ENCODE measurements around the gene COPS7A.
A peak's percentile ranks its signal among the peaks of the same experiment; 100 is the strongest.

The COPS7A gene

DNA sequence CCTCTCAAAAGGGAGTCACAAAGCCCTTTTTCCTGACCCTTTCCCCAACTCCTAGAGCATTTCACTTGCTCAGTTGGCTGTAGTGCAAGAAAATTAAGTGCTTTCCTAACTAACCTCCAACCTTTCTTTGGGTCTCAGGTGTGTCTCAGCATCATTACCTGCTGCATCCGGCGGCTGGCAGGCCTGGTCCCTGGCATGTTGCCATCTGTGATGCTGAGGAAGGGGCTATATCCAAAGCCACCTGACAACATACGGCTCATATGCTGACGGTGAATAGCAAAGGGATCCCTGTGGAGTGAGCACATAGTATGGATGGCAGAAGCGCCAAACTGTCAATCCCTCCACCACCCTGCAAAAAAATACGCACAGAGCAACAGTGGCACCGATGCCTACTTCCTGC lies 27.9 kb downstream of the COPS7A start:
- DNase-seq, result peak in 1 of 2 experiments; percentile 48

- peak in 1 of 2 experiments; percentile 48 for DNase-seq
These were observed 28.5 kb downstream of the COPS7A start for GRCh38 chr12:6752167-6752920.

- DNase-seq, result peak; percentile 97
These were observed 29.3 kb downstream of the COPS7A start, which contains the start of gene MLF2 for GRCh38 chr12:6752921-6753771. TSS of gene MLF2 (minus strand) at chr12:6753141. CDS start at chr12:6752334, 807 bp downstream.

- DNase-seq, result no peak
These were observed 30.0 kb downstream of the COPS7A start for GRCh38 chr12:6753772-6754356.

DNA sequence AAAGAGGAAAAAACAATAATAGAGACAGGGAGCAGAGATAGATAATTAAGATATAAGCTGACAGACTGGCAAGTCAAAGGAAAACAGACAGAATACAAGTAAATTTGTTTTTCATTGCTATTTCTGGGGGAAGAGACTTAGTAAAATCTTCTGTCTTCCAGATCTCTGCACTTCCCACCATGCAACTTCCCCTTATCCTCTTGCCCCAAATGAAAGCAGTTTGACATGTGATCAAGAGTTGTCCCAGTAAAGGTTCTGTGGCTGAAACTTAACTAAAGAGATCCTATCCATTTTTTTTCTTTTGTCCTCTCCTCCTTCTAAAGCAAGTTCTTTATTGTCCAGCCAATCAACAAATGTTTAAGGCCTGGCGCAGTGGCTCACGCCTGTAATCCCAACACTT lies 30.6 kb downstream of the COPS7A start:
- DNase-seq, result no peak

GRCh38 chr12:6757028-6757690 lies 33.3 kb downstream of the COPS7A start:
- DNase-seq, result no peak

DNA sequence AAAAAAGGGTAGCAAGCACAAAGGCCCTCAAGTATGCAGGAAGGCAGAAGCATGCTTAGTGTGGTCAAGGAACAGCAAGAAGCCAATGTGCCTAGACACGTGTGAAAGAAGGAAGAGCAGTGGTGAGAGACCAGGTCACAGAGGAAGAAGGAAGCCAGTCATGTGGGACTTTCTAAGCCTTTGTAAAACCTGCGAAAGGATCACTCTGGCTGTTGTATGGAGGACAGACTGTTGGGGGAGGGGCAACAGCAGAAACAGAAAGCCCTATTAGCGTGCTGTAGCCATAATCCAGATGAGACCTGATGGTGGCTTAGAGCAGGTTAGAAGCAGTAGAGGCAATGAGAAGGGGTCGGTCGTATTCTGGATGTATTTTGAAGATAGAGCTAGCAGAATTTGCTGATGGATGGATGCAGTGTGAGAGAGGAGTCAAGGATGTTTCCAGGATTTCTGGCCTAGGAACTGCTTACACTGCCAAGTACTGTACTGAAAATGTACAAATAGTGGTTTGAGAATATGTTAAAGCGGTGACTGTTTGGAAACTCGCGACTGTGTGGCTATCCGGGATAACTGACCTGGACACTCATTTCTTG lies 34.8 kb downstream of the COPS7A start:
- DNase-seq, result no peak

DNA sequence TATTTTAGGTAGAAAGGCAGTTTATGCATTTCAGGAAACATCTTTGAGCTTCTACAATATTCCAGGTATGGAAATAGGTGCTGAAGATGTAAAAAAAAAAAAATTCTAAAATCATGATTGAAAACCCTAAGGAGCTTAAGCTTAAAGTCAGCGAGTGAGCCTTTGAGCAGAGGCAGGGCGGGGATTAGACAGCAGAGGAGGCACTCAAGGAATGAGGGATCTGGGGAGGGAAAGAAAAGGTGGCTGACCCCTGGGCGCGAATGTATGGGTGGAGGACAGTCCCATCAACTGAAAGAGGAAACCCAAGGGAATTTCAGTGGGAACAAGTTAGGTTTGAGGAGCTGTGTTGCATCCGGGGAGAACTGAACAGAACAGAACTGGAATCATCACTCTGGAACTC lies 35.9 kb downstream of the COPS7A start:
- no peak for DNase-seq

DNA sequence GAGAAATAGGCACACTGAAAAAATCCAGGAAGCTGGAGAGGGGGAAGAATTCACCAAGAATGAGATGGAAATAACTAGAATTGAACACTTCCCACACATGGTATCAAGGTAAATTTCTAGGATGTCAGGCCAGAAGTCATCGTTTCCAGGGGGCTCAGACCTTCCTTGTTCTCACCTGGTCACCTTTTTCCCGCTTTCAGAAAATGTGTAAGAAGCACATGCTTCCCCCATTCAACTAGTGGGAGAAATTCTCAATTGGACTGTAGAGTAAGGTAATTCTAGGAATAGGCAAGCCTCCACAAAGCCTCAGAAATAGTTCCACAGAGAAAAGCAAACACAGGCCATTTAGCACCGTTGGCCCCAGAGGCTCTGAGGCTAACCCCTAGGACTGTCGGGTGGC lies 39.5 kb downstream of the COPS7A start:
- no peak for DNase-seq

- peak; percentile 99 for DNase-seq
These were observed 40.4 kb downstream of the COPS7A start for GRCh38 chr12:6764011-6764828.

DNA sequence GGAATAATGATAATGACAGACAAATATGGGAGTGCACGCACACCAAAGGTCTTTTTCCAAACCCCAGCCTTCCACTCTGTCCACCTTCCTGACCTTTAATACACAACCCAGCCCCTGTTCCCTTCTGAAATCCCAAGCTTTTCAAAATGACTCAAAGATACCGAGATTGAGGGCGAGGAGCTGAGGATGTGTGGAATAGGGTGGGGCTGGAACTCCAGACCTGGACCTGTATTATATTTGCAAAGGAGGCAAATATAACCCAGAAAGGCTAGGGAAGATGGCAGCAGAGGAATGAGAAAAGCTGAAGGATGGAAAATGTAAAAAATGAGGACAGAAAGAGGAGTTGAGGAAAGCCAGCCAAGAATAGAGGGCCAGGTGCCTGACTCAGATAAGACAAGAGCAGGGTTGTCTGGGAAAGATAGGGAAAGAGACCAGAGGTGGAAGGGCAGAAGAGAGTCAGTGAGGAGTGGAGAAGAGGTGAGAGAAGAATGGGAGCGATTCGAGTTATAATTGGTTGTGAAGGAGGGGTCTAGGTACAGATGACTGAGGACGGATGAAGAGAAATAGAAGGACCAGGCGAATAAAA lies 41.3 kb downstream of the COPS7A start:
- no peak for DNase-seq

DNA sequence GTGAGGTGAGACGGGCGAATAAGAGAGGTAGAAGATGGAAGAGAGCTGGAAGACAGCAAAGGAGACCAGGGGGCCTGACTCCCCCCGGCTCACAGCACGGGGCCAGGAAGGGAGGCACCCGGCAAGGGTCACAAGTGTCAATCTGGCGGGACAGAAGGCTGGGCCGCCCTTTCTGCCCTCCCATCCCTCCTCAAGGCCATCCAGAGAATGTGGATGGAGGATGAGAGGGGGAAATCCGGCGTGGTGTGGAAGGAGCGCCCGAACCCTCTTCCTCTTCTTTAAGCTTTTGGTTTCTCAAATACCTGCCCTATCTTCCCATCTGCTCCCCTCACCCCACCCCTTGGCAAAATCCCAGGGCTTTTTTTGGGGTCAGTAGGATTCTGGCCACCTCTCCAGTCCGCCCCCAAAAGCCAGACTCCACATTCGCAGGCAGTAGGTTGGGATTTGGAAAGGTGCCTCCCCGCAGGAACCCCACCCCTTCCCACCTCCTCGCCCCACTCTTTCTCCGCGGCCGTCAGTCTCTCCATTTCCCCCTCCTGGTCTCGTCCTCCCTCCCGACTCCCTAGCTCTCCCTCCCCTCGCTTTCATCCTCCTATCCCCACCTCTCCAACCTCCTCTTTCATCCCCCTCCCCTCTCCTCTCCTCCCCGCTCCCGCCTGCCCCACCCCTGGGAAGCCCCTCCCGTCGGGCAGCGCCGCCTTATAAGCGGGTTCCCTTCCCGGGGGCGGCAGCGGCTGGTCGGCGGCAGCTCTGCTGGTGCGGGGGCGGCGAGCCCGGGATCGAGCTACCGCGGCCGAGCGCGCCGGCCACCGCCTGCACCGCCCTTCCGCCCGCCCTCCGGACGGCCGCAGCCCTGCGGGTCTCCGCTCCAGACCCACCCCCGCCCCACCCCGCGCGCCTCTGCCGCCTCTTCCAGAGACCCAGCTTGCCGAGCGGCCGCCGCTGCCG lies 42.1 kb downstream of the COPS7A start, which contains the start of gene PTMS:
Gene PTMS, plus strand, starts transcription at position 730 of the 948 bp plus-strand sequence. CDS start 343 bp downstream, outside the sequence.
- peak; percentile 96 for DNase-seq

DNA sequence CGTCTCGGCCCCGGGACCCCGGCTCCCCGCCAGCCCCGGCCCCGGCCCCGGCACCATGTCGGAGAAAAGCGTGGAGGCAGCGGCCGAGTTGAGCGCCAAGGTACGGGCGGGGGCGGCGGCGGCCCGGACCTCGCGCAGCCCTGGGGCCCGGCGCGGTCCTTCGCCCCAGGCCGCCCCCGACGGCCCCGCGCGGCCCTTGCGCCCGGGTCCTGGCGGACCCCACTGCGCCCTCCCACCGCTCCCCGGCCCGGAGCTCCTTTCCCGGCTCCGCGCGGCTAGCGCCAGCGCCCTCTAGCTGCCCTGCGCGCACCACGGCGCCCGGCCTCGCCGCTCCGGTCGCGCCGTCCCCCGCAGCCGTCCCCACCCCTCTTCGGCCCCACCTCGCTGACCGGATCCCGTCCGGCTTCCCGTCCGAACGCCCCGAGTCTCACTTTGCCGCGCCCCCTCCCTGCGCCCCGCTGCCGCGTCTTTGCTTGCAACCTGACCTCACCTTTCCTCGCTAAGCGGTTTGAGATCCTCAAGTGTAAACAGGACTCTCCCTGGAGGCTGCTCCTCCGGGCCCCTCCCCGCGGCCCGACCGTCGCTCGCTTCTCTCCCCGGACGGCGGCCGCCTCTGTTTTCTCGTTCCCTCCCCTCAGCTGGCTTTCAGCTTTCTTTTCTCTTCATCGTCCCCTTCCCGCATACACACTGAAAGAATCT lies 43.0 kb downstream of the COPS7A start:
- DNase-seq, result peak; percentile 64 to 71

DNA sequence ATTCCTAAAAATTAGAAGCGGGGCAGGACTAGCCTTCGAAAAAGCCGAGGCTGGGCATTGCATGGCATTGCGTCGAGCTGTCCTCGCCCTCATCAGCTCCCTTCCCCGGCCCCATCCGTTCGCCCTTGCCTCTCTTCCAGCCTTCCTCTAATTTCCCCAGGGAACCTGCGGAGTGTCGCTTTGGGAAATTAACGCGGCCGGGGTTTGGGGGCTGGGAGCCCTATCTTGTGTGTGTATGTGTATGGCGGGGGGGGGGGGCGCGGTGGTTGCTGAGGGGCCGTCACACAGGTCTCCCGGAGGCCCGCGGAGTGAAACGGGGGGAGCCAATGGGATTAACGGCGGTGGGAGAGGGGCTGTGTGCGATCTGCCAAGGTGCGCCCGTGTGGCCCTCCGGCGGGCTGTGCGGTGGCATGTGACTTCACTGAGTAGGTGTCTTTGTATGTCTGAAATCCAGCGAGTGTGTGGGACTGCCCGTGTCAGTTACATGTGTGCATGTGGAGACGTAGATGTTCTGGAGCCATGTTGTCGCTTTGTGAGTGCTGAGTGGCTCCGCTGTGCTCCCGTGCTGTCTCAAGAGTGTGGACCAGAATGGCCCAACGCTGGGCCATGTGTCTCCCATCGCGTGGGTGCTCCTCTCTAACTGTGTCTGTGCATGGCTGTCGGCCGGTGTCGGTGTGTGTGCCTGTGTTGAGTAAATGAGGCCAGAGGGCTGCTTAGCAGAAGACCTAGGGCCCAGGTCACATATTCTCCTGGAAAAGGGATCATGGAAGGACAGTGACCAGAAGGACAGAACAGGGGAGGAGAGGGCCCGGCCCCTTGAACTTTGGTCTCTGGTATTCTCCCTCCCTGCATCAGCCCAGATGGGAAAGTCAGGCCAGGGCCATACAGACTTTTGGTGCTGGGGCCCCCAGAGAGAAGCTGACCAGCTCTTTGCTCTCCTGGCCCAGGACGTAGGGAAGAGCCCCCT lies 43.8 kb downstream of the COPS7A start:
- peak in 1 of 2 experiments; percentile 33 for DNase-seq

- peak; percentile 20 to 43 for DNase-seq
These were observed 44.6 kb downstream of the COPS7A start for GRCh38 chr12:6768437-6768914.

DNA sequence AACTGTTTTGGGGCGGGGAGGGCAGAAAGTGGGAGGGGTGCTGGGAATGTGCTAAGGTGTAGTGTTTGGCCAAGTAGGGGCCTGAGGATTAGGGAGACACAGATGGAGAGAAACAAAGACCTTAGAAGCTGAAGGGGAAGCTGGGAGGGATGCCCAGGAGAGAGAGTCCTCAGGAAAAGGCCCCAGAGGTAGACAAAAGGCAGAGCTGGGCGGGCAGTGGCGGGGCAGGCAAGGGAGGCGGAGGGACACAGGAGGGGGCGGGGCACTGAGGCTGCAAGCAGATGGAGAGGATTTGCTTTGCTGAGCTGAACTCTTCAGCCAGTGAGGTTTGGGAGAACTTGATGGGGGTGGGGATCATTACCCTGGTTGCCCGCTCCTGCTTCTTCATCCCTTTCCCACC lies 45.1 kb downstream of the COPS7A start:
- peak in 1 of 2 experiments; percentile 32 for DNase-seq

DNA sequence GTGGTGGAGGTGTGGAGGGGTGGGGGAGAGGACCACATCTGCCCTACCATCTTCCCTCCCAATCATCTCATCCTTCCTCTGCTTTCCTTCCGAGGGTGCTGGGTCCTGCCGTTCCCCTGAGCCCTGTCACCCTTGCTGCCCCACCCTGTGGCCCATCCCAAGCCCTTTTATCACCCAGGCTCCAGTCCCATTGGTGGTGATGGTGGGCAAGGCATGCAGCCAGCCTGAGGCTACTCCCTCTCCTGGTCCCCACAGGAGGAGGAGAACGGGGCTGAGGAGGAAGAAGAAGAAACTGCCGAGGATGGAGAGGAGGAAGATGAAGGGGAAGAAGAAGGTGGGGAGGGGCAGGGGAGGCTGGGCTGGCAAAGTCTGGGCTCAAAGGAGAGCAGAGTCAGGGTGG lies 45.8 kb downstream of the COPS7A start:
- DNase-seq, result no peak

- no peak for DNase-seq
These were observed 46.2 kb downstream of the COPS7A start for GRCh38 chr12:6770094-6770493.

All from NCI-H2081 (cell line).